ENCODE measurements around the gene MRS2. TPM values are rescaled to one million over a fixed set of nuclear protein-coding genes. Genes with fewer than 3 reads are reported as not detected.

MRS2 gene
- polyA plus RNA-seq, 1 donor from 2014 or later: 47.9 TPM

GRCh38 chr6:24401458-24401857 is 1.3 kb upstream of the MRS2 start:
- H3K4me3 ChIP-seq (ENCODE audit: low read length): no peak overlapping the region
- TF ChIP-seq TAF1 (IDR thresholded peaks at IDR 0.05; ENCODE audit: low read depth) (no peak), EZH2 (IDR thresholded peaks at IDR 0.05; ENCODE audit: borderline replicate concordance, insufficient read depth, low read length, poor library complexity, severe bottlenecking) (no peak), REST (IDR thresholded peaks at IDR 0.05; ENCODE audit: borderline replicate concordance) (no peak), MXI1 (conservative IDR thresholded peaks at IDR 0.05; ENCODE audit: poor library complexity, severe bottlenecking) (no peak), EP300 (conservative IDR thresholded peaks at IDR 0.05; ENCODE audit: poor library complexity, severe bottlenecking) (no peak), RAD21 (conservative IDR thresholded peaks at IDR 0.05) (no peak), POLR2AphosphoS5 (IDR thresholded peaks at IDR 0.05) (no peak), SMC3 (conservative IDR thresholded peaks at IDR 0.05; ENCODE audit: poor library complexity) (no peak), CTCF (IDR thresholded peaks at IDR 0.05; ENCODE audit: poor library complexity, severe bottlenecking) (no peak)
- H3K4me2 ChIP-seq (ENCODE audit: low read length): no peak overlapping the region

GRCh38 chr6:24403501-24403824 is 727 bp downstream of the MRS2 start:
- peaks cover 22% of the 10 kb centered on the region for H3K79me2 ChIP-seq (replicated peaks; ENCODE audit: insufficient read depth, low read length)
- peak overlapping the region; percentile 91 for H2AFZ ChIP-seq (ENCODE audit: low read depth, low read length)

More at GRCh38 chr6:24401458-24401857, 1.3 kb upstream of the MRS2 start:
- no peak overlapping the region for H3K27ac ChIP-seq (ENCODE audit: low read length)
- H3F3A ChIP-seq (ENCODE audit: insufficient read depth, low read length, poor library complexity, severe bottlenecking): no peaks in the 10 kb centered on the region
- H3K9me2 ChIP-seq (ENCODE audit: insufficient read depth, low read length): no peaks in the 10 kb centered on the region
- no peaks in the 10 kb centered on the region for H4K20me1 ChIP-seq (ENCODE audit: insufficient read depth)
- no peaks in the 10 kb centered on the region for H3K9me3 ChIP-seq (ENCODE audit: low read length)
- peaks cover 22% of the 10 kb centered on the region for H3K79me2 ChIP-seq (replicated peaks; ENCODE audit: insufficient read depth, low read length)
- no peak overlapping the region for H3K9ac ChIP-seq (ENCODE audit: low read length)
- no peaks in the 10 kb centered on the region for H3K27me3 ChIP-seq (ENCODE audit: insufficient read depth, low read depth, low read length)
- H2AFZ ChIP-seq (ENCODE audit: low read depth, low read length): no peak overlapping the region
- peaks cover 5% of the 10 kb centered on the region for H3K36me3 ChIP-seq (ENCODE audit: insufficient read depth, low read length)

More at GRCh38 chr6:24403501-24403824, 727 bp downstream of the MRS2 start:
- Histone ChIP-seq H3K27me3 (ENCODE audit: insufficient read depth, low read depth, low read length) (no peaks in the 10 kb centered on the region), H4K20me1 (ENCODE audit: insufficient read depth) (no peaks in the 10 kb centered on the region), H3K9me2 (ENCODE audit: insufficient read depth, low read length) (no peaks in the 10 kb centered on the region), H3K9ac (ENCODE audit: low read length) (peak overlapping the region; percentile 83), H3K27ac (ENCODE audit: low read length) (no peak overlapping the region), H3K4me2 (ENCODE audit: low read length) (peak overlapping the region; percentile 76), H3F3A (ENCODE audit: insufficient read depth, low read length, poor library complexity, severe bottlenecking) (no peaks in the 10 kb centered on the region), H3K9me3 (ENCODE audit: low read length) (no peaks in the 10 kb centered on the region), H3K36me3 (ENCODE audit: insufficient read depth, low read length) (peaks cover 9% of the 10 kb centered on the region), H3K4me3 (ENCODE audit: low read length) (peak overlapping the region; percentile 89)
- TF ChIP-seq EP300 (conservative IDR thresholded peaks at IDR 0.05; ENCODE audit: poor library complexity, severe bottlenecking) (no peak), SMC3 (conservative IDR thresholded peaks at IDR 0.05; ENCODE audit: poor library complexity) (no peak), CTCF (IDR thresholded peaks at IDR 0.05; ENCODE audit: poor library complexity, severe bottlenecking) (no peak), REST (IDR thresholded peaks at IDR 0.05; ENCODE audit: borderline replicate concordance) (no peak), POLR2AphosphoS5 (IDR thresholded peaks at IDR 0.05) (no peak), TAF1 (IDR thresholded peaks at IDR 0.05; ENCODE audit: low read depth) (no peak), EZH2 (IDR thresholded peaks at IDR 0.05; ENCODE audit: borderline replicate concordance, insufficient read depth, low read length, poor library complexity, severe bottlenecking) (no peak), RAD21 (conservative IDR thresholded peaks at IDR 0.05) (no peak), MXI1 (conservative IDR thresholded peaks at IDR 0.05; ENCODE audit: poor library complexity, severe bottlenecking) (no peak)
